Naive thymus-derived CD8-positive, alpha-beta T cell (primary cell): ENCODE measurements around the gene ZNF560. TPM values are rescaled to one million over a fixed set of nuclear protein-coding genes. Genes with fewer than 3 reads are reported as not detected.
A peak's percentile ranks its signal among the peaks of the same experiment; 100 is the strongest.

ENCODE experiments used
- ATAC-seq, 2 donors: fragments of 150-1000 bp; cut with Tn5 transposase in 1 of 2; sonication (Bioruptor Pico), chemical (Tn5 transposase) in 1 of 2; 1 replicate in 1 of 2; 2 replicates in 1 of 2; pipeline ENCODE4 v1.10.0; 2021; ENCODE audit warnings: mild to moderate bottlenecking in 2 of 2, moderate library complexity in 2 of 2
- POLR2A ChIA-PET: fragments of 350-600 bp; sonication (Branson Sonifier 250); formaldehyde crosslinking; loops from one replicate; lab custom pipeline; 2021; ENCODE audit warnings: antibody characterized with exemption; lab: Charles Lee
- DNase-seq, 10 donors: peaks; one replicate each; pipeline versions ENCODE4 v3.0.0 to v3.0.0-alpha.2; 2020 to 2022
- H3K27ac Mint-ChIP-seq, 10 donors: one replicate each; pipeline ENCODE4 v1.8.0; 2020 to 2022; ENCODE audit warnings: mild to moderate bottlenecking in 10 of 10, mixed read lengths in 10 of 10, moderate library complexity in 4 of 10, inconsistent platforms in 1 of 10
- H3K27me3 Mint-ChIP-seq, 5 donors: one replicate each; pipeline ENCODE4 v1.8.0; 2021 to 2022; ENCODE audit warnings: mixed read lengths in 5 of 5
- H3K36me3 Mint-ChIP-seq, 3 donors: one replicate each; pipeline ENCODE4 v1.8.0; 2020 to 2022; ENCODE audit warnings: mixed read lengths in 3 of 3, mild to moderate bottlenecking in 2 of 3, inconsistent platforms in 1 of 3
- H3K4me1 Mint-ChIP-seq, 4 donors: one replicate each; pipeline ENCODE4 v1.8.0; 2021 to 2022; ENCODE audit warnings: mixed read lengths in 4 of 4
- H3K4me3 Mint-ChIP-seq, 10 donors: one replicate each; pipeline ENCODE4 v1.8.0; 2020 to 2022; ENCODE audit warnings: mild to moderate bottlenecking in 10 of 10, mixed read lengths in 10 of 10, moderate library complexity in 6 of 10, inconsistent platforms in 1 of 10
- H3K9me3 Mint-ChIP-seq, 9 donors: one replicate each; pipeline ENCODE4 v1.8.0; 2020 to 2022; ENCODE audit warnings: mixed read lengths in 9 of 9, mild to moderate bottlenecking in 3 of 9, inconsistent platforms in 1 of 9, moderate library complexity in 1 of 9
- polyA plus RNA-seq, 3 donors: library from polyadenylated mRNA; unstranded; fragments of 300-500 nt; fragmentation: Illumina TruSeq; gene quantifications; one replicate each; pipeline ENCODE4 v1.2.3, GENCODE V29; 2021
- total RNA-seq, 8 experiments: library from RNA in 2 of 8; stranded (reverse) in 2 of 8; gene quantifications; one replicate each; pipeline ENCODE4 v1.2.3 and lab custom pipeline; 2021 to 2026

ZNF560 gene
- total and polyA plus RNA-seq, 5 experiments from 2014 or later: not detected

DNA sequence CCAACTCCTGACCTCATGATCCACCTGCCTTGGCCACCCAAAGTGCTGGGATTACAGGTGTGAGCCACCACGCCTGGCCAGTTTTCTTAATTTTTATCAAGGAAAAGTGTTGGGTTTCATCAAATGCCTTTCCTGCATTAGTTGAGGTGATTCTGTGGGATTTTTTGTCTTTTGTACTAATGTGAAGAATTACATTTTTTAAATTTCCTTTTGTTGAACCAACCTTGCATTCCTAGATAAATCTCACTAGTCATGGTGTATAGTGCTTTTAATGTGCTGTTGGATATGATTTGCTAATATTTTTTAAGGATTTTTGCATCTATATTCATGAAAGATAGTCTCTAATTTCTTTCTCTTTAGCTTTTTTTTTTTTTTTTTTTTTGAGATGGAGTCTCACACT, 2.4 kb upstream of the ZNF560 start:
- no peak for ATAC-seq
- POLR2A ChIA-PET: interaction anchor here (0.7 kb wide), 1 partner anchor 119 kb away, joined by 3 read pairs; no protein-coding TSS in a partner anchor
- Mint-ChIP-seq H3K27me3 (peaks cover 0 to 10% (median 4%) of the 10 kb centered on the region in 5 donors), H3K4me1 (peaks cover 0 to 7% (median 2%) of the 10 kb centered on the region in 4 donors), H3K9me3 (peaks cover 11 to 94% (median 34%) of the 10 kb centered on the region in 9 donors), H3K36me3 (peaks cover 15 to 46% (median 45%) of the 10 kb centered on the region in 3 donors), H3K4me3 (no peak overlapping the region), H3K27ac (no peak overlapping the region)
- no peak for DNase-seq

DNA sequence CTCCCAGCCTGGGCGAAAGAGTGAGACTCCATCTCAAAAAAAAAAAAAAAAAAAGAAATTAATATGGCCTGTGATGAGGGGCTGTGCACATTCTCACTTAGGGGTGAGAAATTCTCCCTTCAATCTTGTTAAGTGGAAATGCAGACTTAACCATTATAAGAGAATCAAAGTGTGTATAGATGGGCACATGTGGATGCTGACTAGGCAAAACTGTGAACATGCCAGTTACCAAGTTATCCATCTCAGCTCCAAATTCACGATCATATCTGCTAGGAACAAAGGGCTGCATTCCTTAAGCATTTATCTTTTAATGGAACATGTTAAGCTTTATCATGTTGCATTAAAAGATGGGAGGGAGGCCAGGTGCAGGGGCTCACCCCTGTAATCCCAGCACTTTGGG, 4.3 kb downstream of the ZNF560 start:
- H3K9me3 Mint-ChIP-seq: peaks cover 0 to 97% (median 30%) of the 10 kb centered on the region in 9 donors

DNA sequence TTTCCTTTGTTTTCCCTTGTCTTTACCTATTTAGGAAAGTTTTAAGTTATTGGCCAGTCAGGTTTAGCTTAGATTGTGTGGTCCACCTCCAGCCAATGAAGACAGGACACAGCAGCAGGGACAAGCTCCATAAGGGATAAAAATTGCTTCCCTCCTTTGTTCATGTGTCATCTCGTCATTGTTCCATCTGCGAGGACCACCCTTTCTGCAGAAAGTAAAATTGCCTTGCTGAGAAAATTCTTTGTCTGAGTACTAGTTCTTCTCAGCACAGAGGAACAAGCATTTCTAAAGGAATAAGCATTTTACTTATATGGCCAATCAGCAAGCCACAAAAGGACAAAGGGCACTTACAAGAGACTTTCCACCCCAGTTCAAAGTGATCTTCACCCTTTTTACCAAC, 11.4 kb downstream of the ZNF560 start:
- Mint-ChIP-seq H3K27me3 (peaks cover 0 to 2% (median 0%) of the 10 kb centered on the region in 5 donors), H3K36me3 (peaks cover 0 to 50% (median 17%) of the 10 kb centered on the region in 3 donors), H3K9me3 (peaks cover 0 to 88% (median 36%) of the 10 kb centered on the region in 9 donors), H3K4me1 (no peaks in the 10 kb centered on the region), H3K4me3 (no peak overlapping the region), H3K27ac (no peak overlapping the region)
- ATAC-seq: no peak
- DNase-seq: no peak
- POLR2A ChIA-PET: interaction anchor here (0.5 kb wide), 1 partner anchor 136 kb away, joined by 3 read pairs; no protein-coding TSS in a partner anchor

More for the DNA sequence above, 4.3 kb downstream of the ZNF560 start:
- Mint-ChIP-seq H3K4me3 (no peak overlapping the region), H3K4me1 (peaks cover 0 to 7% (median 2%) of the 10 kb centered on the region in 4 donors), H3K27me3 (peaks cover 0 to 16% (median 7%) of the 10 kb centered on the region in 5 donors), H3K27ac (no peak overlapping the region), H3K36me3 (peaks cover 17 to 52% (median 34%) of the 10 kb centered on the region in 3 donors)
- DNase-seq: no peak
- no peak for ATAC-seq
- POLR2A ChIA-PET: no interaction called here

DNA sequence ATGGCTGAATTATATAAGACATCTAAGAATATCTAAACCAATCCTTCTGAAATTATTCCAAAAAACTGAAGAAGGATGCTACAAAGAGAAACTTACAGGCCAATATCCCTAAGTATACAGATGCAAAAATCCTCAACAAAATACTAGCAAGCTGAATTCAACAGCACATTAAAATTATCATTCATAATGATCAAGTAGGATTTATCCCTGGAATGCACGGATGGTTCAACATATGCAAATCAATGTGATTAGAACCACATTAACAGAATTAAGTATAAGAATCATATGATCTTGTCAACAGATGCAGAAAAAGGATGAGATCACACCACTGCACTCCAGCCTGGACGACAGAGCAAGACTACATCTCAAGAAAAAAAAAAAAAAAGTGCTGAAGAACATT, 13.3 kb downstream of the ZNF560 start:
- DNase-seq (no peak), ATAC-seq (no peak)
- no peak overlapping the region for H3K27ac Mint-ChIP-seq
- no peaks in the 10 kb centered on the region for H3K27me3 Mint-ChIP-seq
- H3K9me3 Mint-ChIP-seq: peaks cover 5 to 89% (median 31%) of the 10 kb centered on the region in 9 donors
- H3K4me1 Mint-ChIP-seq: no peaks in the 10 kb centered on the region
- H3K36me3 Mint-ChIP-seq: peaks cover 0 to 44% (median 22%) of the 10 kb centered on the region in 3 donors
- H3K4me3 Mint-ChIP-seq: no peak overlapping the region
- POLR2A ChIA-PET: no interaction called here

DNA sequence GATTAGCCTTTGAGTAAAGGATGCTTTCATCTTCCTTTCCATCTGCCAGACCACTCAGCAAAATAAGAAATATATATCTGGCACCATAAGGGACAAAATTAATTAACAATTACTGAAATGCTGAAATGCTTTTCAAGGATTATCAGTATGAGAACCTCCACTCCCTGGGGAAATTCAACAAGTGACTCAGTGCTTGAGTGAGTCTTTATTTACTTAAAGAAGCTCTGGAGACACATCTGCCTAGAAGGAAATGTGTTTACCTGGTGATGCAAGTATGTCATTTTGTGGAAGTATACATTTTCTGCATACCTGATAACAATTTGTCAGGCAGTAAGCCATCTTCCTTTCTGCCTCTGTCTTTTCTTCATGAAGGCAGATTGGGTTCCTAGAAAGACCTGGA, 23.4 kb downstream of the ZNF560 start:
- Mint-ChIP-seq H3K27me3 (peaks cover 0 to 7% (median 3%) of the 10 kb centered on the region in 5 donors), H3K4me3 (no peak overlapping the region), H3K9me3 (peaks cover 18 to 83% (median 74%) of the 10 kb centered on the region in 9 donors), H3K27ac (no peak overlapping the region), H3K36me3 (peaks cover 4 to 61% (median 30%) of the 10 kb centered on the region in 3 donors), H3K4me1 (no peaks in the 10 kb centered on the region)
- DNase-seq: no peak
- ATAC-seq: no peak
- POLR2A ChIA-PET: no interaction called here

DNA sequence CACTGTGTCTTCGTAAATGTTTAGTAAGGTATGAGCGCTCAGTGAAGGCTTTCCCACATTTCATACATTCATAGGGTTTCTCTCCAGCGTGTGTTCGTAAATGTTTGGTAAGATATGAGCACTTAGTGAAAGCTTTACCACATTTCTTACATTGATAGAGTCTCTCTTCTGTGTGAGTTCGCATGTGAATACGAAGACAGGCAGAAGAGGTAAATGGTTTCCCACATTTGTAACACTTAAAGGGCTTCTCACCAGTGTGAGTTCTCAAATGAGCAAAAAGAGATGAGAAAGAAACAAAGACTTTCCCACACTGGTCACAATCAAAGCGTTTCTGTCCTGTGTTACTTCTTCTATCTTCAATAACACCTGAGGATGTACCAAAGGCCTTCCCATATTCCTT, 31.3 kb downstream of the ZNF560 start:
- no peak for ATAC-seq
- no peak overlapping the region for H3K4me3 Mint-ChIP-seq
- no peak overlapping the region for H3K27ac Mint-ChIP-seq
- no peak for DNase-seq
- POLR2A ChIA-PET: no interaction called here
- peaks cover 5 to 60% (median 43%) of the 10 kb centered on the region in 3 donors for H3K36me3 Mint-ChIP-seq
- peaks cover 0 to 3% (median 0%) of the 10 kb centered on the region in 5 donors for H3K27me3 Mint-ChIP-seq
- H3K9me3 Mint-ChIP-seq: peaks cover 10 to 99% (median 45%) of the 10 kb centered on the region in 9 donors
- no peaks in the 10 kb centered on the region for H3K4me1 Mint-ChIP-seq

DNA sequence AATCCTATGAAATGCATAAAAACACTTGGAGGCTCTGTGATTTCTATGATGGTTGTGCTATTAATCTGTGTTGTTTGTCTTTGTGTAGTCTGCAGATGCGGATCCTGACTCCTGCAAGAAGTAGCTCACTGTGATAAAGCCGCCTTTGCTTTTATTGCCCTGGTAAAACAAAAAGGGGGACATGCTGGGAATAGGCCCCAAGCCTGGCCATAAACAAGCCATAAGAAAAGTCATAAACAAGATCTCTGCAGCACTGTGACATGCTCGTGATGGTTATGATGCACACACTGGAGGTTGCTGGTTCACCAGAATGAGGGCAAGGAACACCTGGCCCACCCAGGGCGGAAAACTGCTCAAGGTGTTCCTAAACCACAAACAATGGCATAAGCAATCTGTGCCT, 36.5 kb downstream of the ZNF560 start:
- Mint-ChIP-seq H3K9me3 (peaks cover 12 to 99% (median 60%) of the 10 kb centered on the region in 9 donors), H3K27me3 (no peaks in the 10 kb centered on the region), H3K36me3 (peaks cover 9 to 78% (median 61%) of the 10 kb centered on the region in 3 donors), H3K27ac (no peak overlapping the region), H3K4me3 (no peak overlapping the region), H3K4me1 (no peaks in the 10 kb centered on the region)
- DNase-seq (no peak), ATAC-seq (no peak)
- POLR2A ChIA-PET: no interaction called here

DNA sequence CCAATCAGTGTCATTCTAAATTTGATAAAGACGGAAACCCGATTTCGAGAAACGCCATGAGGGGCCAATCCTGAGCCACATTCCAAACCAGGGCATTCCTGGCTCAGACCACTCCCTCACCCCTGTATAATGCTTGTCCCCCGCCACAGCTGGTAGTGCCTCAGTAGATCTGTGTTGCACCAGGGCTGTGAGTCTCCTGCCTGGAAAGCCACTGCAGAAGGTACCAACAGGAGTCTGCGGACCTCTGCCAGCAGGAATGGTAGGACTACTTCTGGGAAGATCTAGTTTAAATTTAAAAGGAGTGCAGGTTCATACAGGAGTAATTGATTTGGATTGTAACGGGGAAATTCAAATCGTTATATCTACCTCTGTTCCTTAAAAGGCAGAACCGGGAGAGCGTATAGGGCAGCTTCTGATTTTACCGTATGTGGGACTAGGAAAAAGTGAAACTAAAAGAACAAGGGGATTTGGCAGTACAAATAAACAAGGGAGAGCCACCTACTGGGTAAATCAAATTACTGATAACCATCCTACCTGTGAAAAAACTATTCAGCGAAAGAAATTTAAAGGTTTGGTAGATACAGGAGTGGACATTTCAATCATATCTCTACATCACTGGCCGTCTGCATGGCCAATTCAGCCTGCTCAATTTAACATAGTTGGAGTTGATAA, 42.3 kb downstream of the ZNF560 start:
- peaks cover 0 to 70% (median 53%) of the 10 kb centered on the region in 3 donors for H3K36me3 Mint-ChIP-seq
- POLR2A ChIA-PET: no interaction called here
- H3K9me3 Mint-ChIP-seq: peaks cover 11 to 100% (median 66%) of the 10 kb centered on the region in 9 donors
- no peak overlapping the region for H3K27ac Mint-ChIP-seq
- H3K4me3 Mint-ChIP-seq: peak overlapping the region in 1 of 10 donors; percentile 7
- H3K27me3 Mint-ChIP-seq: no peaks in the 10 kb centered on the region
- H3K4me1 Mint-ChIP-seq: peaks cover 0 to 2% (median 0%) of the 10 kb centered on the region in 4 donors
- ATAC-seq (no peak), DNase-seq (no peak)

DNA sequence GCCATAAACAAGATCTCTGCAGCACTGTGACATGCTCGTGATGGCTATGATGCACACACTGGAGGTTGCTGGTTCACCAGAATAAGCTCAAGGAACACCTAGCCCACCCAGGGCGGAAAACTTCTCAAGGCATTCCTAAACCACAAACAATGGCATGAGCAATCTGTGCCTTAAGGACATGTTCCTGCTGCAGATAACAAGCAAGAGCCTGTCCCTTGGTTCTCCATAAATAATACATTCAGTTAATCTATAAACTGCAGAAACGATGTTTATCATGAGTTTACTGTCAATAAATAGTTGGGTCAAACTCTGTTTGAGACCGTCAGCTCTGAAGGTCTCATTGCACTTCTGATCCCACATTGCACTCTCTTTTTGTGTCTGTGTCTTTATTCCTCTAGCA, 44.5 kb downstream of the ZNF560 start:
- Mint-ChIP-seq H3K9me3 (peaks cover 13 to 97% (median 60%) of the 10 kb centered on the region in 9 donors), H3K27ac (no peak overlapping the region), H3K4me1 (peaks cover 0 to 2% (median 0%) of the 10 kb centered on the region in 4 donors), H3K4me3 (peak overlapping the region in 1 of 10 donors; percentile 56), H3K27me3 (no peaks in the 10 kb centered on the region), H3K36me3 (peaks cover 0 to 54% (median 40%) of the 10 kb centered on the region in 3 donors)
- DNase-seq (no peak), ATAC-seq (no peak)
- POLR2A ChIA-PET: no interaction called here

DNA sequence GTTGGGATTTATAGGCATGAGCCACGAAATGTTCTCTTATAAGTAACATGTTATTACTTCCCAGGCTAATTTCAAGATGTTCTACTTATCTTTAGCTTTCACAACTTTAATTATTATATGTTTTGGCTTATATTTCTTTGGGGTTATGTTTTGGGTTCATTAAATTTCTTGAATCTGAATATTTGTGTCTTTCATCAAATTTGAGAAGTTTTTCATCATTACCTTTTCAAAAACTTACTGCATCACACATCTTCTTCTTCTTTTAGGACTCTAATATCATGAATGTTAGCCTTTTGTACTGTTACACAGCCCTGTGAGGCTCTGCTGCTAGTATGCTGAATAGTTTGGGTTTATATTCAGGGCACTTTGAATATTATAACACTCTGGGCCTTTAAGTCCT, 53.4 kb downstream of the ZNF560 start:
- ATAC-seq (no peak), DNase-seq (no peak)
- POLR2A ChIA-PET: interaction anchor here (1.6 kb wide), 1 partner anchor 10 kb away, joined by 4 read pairs; the partner anchor contains the start of gene ZNF266
- Mint-ChIP-seq H3K9me3 (peaks cover 0 to 81% (median 42%) of the 10 kb centered on the region in 9 donors), H3K4me1 (peaks cover 0 to 2% (median 0%) of the 10 kb centered on the region in 4 donors), H3K27ac (no peak overlapping the region), H3K27me3 (no peaks in the 10 kb centered on the region), H3K36me3 (peaks cover 16 to 67% (median 34%) of the 10 kb centered on the region in 3 donors), H3K4me3 (no peak overlapping the region)

DNA sequence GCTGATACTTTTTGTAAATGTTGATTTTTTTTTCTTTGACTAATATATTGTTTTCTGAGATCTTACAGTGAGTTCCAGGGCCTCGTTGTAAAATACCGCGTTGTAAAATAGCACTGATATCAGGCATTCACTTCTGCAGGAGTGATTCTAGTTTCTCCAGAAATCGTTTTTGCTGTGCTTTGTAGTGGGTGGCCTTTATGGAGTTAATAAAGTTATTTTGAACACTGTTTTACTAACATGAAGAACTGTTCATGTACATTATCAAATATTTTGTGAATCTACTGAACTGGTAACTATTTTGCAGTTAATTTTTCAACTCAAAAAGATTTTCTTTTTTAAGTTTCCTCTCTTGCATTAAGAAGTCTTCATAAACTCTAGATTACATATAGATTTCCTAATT, 62.1 kb downstream of the ZNF560 start:
- no peak for DNase-seq
- Mint-ChIP-seq H3K4me3 (peak overlapping the region; percentile 91 to 98 (median 96)), H3K4me1 (peaks cover 15 to 46% (median 43%) of the 10 kb centered on the region in 4 donors), H3K27ac (peak overlapping the region; percentile 97 to 100 (median 98)), H3K36me3 (peaks cover 14 to 44% (median 31%) of the 10 kb centered on the region in 3 donors), H3K9me3 (peaks cover 0 to 13% (median 9%) of the 10 kb centered on the region in 9 donors), H3K27me3 (no peaks in the 10 kb centered on the region)
- ATAC-seq: no peak
- POLR2A ChIA-PET: interaction anchor here (0.9 to 1.9 kb wide), 5 partner anchors 21 to 332 kb away, joined by 3 to 12 read pairs (median 8); partner anchors contain the start of genes ZNF121, ZNF559 and ZNF846

DNA sequence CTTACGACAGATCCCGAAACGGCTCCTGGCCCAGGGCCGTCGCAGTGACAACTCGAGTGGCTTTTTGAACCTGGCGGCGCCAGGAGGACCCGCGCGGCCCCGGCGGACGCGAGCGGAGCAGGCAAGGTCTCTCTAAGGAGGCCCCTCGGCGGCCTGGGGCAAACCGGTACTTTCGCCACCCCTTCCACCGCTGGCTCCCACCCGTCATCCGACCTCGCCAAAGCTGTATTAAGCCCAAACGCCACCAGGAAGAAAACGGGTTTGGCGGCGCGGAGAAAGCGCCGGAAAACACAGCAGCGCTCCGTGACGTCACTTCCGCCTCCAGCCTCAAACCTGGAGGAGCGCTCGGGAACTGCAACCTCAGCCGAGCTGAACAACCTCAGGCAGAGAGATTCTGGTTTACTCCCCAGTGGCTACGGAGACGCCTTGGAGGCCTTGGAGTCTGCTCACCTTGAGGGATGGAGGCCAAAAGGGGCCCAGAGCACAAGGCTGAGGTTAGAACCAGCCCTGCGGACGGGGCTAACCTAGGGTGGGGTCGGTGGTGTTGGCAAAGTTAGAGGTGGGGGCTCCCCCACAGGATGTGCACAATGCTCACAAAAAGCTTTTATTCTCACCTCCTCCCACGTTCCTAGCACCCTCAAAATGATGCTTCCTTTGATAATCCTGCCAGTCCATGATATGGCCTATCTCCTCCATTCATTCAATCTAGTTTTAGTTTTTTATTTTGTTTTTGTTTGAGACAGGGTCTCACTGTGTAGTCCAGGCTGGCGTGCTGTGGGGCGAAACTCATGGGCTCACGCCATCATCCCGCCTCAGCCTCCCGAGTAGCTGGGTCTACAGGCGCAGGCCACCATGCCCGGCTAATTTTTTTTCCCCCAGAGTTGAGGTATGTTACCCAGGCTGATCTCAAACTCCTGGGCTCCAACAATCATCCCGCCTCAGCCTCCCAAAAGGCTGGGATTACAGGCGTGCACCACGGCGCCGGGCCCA, 62.8 kb downstream of the ZNF560 start, which contains the start of gene ZNF266:
ZNF266 (minus strand) TSS at position 295 of the 990 bp plus-strand sequence. CDS start 15,484 bp downstream, outside the sequence.
- POLR2A ChIA-PET: interaction anchor here (0.6 to 1.9 kb wide), 14 partner anchors 9 to 604 kb away, joined by 3 to 12 read pairs (median 4); partner anchors contain the start of genes UBL5, ZNF121, ZNF559 and ZNF699
- H3K27me3 Mint-ChIP-seq: no peaks in the 10 kb centered on the region
- H3K9me3 Mint-ChIP-seq: peaks cover 0 to 13% (median 8%) of the 10 kb centered on the region in 9 donors
- ATAC-seq (peak; percentile 89), DNase-seq (peak; percentile 86 to 96 (median 92))
- peaks cover 19 to 51% (median 51%) of the 10 kb centered on the region in 4 donors for H3K4me1 Mint-ChIP-seq
- H3K27ac Mint-ChIP-seq: peak within 1 kb of the TSS; percentile 97 to 100 (median 98)
- H3K36me3 Mint-ChIP-seq: peaks cover 16 to 47% (median 38%) of the 10 kb centered on the region in 3 donors
- H3K4me3 Mint-ChIP-seq: peak within 1 kb of the TSS; percentile 91 to 98 (median 96)
